ENCODE results near the gene ATP6V1E1.

DNA sequence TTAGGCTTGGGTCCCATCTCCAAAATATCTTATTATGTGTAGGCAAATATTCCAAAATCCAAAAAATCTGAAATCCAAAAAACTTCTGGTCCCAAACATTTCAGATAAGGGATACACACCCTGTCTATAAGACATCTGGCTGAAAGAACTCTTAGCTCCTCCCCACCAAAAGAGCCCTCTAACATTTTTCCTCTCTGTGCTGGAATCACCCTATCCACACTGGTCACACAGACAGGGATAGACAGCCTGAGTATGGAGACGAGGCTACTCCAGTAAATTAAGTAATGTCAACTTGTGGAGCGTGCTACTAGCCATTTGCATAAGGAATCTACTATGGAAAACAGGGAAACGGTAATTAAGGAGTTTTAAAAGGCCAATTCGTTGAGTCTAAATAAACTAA is 24.9 kb downstream of the ATP6V1E1 start:
- TF ChIP-seq TAF1 (IDR thresholded peaks at IDR 0.05; ENCODE audit: borderline replicate concordance, insufficient read depth, low read length) (no peak), POLR2AphosphoS5 (IDR thresholded peaks at IDR 0.05; ENCODE audit: low read depth, low read length) (no peak), REST (IDR thresholded peaks at IDR 0.05; ENCODE audit: insufficient read depth in 1 of 2, low read depth in 2 of 2, low read length in 2 of 2) (no peak), SIN3A (IDR thresholded peaks at IDR 0.05; ENCODE audit: borderline replicate concordance, insufficient read depth, low read length) (no peak)
